ENCODE results near the gene GBGT1.

Gene GBGT1

GRCh38 chr9:133119846-133120500 is 43.7 kb downstream of the GBGT1 start:
- H3K36me3 ChIP-seq (replicated peaks; ENCODE audit: low read depth, low read length), result no peaks in the 10 kb centered on the region
- H3K27me3 ChIP-seq (ENCODE audit: low read depth, low read length), result no peaks in the 10 kb centered on the region
- peak overlapping the region; percentile 71; the same call in 1 of the 2 replicates for H3K9ac ChIP-seq (ENCODE audit: low read length)
- peak overlapping the region; percentile 90 for H3K4me3 ChIP-seq (ENCODE audit: low read length)
- peaks cover 49% of the 10 kb centered on the region for H4K20me1 ChIP-seq (ENCODE audit: insufficient read depth, low read length)
- H3K4me2 ChIP-seq (ENCODE audit: low read length), result peak overlapping the region; percentile 98
- H3K79me2 ChIP-seq (ENCODE audit: low read length), result peaks cover 8% of the 10 kb centered on the region
- TF ChIP-seq CTCF (IDR thresholded peaks at IDR 0.05; ENCODE audit: low read depth, low read length) (no peak), EZH2phosphoT487 (IDR thresholded peaks at IDR 0.05; ENCODE audit: low read depth) (no peak)
- no peak overlapping the region for H2AFZ ChIP-seq (ENCODE audit: low read depth, low read length)
- peaks cover 41% of the 10 kb centered on the region for H3K4me1 ChIP-seq (ENCODE audit: low read length)
- no peak overlapping the region for H3K27ac ChIP-seq (ENCODE audit: low read length)
- no peaks in the 10 kb centered on the region for H3K9me3 ChIP-seq (ENCODE audit: insufficient read depth, low read length)

GRCh38 chr9:133119103-133119845 is 44.4 kb downstream of the GBGT1 start:
- Histone ChIP-seq H3K36me3 (replicated peaks; ENCODE audit: low read depth, low read length) (no peaks in the 10 kb centered on the region), H3K4me2 (ENCODE audit: low read length) (peak overlapping the region; percentile 98), H4K20me1 (ENCODE audit: insufficient read depth, low read length) (peaks cover 42% of the 10 kb centered on the region), H3K79me2 (ENCODE audit: low read length) (peaks cover 3% of the 10 kb centered on the region), H3K27me3 (ENCODE audit: low read depth, low read length) (no peaks in the 10 kb centered on the region), H3K9me3 (ENCODE audit: insufficient read depth, low read length) (no peaks in the 10 kb centered on the region), H3K4me3 (ENCODE audit: low read length) (peak overlapping the region; percentile 90; the same call in 1 of the 2 replicates), H3K4me1 (ENCODE audit: low read length) (peaks cover 48% of the 10 kb centered on the region), H2AFZ (ENCODE audit: low read depth, low read length) (no peak overlapping the region), H3K27ac (ENCODE audit: low read length) (no peak overlapping the region), H3K9ac (ENCODE audit: low read length) (no peak overlapping the region)
- no peak for TF ChIP-seq CTCF (IDR thresholded peaks at IDR 0.05; ENCODE audit: low read depth, low read length)
- no peak for TF ChIP-seq EZH2phosphoT487 (IDR thresholded peaks at IDR 0.05; ENCODE audit: low read depth)

- peaks cover 38% of the 10 kb centered on the region for H4K20me1 ChIP-seq (ENCODE audit: insufficient read depth, low read length)
These were observed 45.1 kb downstream of the GBGT1 start for GRCh38 chr9:133118568-133118967.

More at GRCh38 chr9:133118568-133118967, 45.1 kb downstream of the GBGT1 start:
- Histone ChIP-seq H3K9me3 (ENCODE audit: insufficient read depth, low read length) (no peaks in the 10 kb centered on the region), H3K4me2 (ENCODE audit: low read length) (no peak overlapping the region), H3K9ac (ENCODE audit: low read length) (no peak overlapping the region), H3K36me3 (replicated peaks; ENCODE audit: low read depth, low read length) (no peaks in the 10 kb centered on the region), H3K4me1 (ENCODE audit: low read length) (peaks cover 50% of the 10 kb centered on the region), H3K27me3 (ENCODE audit: low read depth, low read length) (no peaks in the 10 kb centered on the region), H3K79me2 (ENCODE audit: low read length) (no peaks in the 10 kb centered on the region; the same call in 1 of the 2 replicates), H2AFZ (ENCODE audit: low read depth, low read length) (no peak overlapping the region), H3K27ac (ENCODE audit: low read length) (no peak overlapping the region), H3K4me3 (ENCODE audit: low read length) (no peak overlapping the region)
- TF ChIP-seq CTCF (IDR thresholded peaks at IDR 0.05; ENCODE audit: low read depth, low read length), result no peak
